Stimulated activated CD4-positive, alpha-beta T cell treated with anti-CD3 and anti-CD28 coated beads, Interleukin-4, amount 100 ng/mL, for 4 hours (primary cell): ENCODE measurements around the gene MEG3.

Experiments
- DNase-seq, 2 experiments: peaks; one replicate each; pipeline ENCODE4 v3.0.0-alpha.2; 2020

The MEG3 gene

GRCh38 chr14:100899884-100900771 lies 74.2 kb downstream of the MEG3 start:
- DNase-seq: no peak

GRCh38 chr14:100900837-100901390 lies 75.0 kb downstream of the MEG3 start:
- DNase-seq: no peak

- no peak for DNase-seq
These were observed 75.7 kb downstream of the MEG3 start for GRCh38 chr14:100901391-100902183.

DNA sequence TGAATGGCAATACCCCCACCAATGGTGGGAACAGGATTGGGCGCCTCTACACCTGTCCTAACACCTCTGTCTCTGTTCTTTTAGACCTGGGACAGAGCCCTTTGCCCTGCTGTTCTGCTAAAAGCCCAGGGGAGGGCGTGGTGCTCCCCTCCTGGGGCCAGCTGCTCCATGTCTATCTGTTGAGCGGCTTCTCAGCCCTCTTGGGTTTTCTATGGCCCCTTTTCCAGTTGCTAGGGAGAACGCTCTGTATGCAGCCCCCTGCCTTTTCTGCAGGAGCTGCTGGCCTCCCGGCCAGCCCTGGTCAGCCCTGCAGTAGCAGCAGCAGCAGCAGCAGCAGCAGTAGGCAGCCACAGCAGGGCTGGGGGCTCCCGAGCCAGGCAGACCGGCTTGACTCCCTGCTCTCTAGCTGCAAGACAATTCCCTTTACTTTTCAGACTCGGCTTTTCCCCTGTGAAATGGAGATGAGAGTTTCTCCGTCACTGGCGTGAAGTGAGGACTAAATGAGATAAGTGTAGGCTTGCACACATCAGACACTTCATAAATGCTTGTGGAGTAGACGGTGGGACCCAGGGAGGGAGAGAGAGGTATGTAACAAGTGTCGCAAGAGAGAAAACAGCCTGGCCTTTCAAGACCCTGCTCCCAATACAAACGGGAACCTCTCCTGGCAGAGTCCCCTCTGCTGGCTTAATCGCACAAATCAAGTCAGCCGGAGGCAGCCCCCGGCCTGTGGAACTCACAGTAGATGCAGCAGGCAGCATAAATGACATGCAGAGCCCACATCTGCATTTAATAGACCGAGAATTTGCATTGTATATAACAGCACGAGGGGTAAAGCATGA lies 76.6 kb downstream of the MEG3 start:
- no peak for DNase-seq

DNA sequence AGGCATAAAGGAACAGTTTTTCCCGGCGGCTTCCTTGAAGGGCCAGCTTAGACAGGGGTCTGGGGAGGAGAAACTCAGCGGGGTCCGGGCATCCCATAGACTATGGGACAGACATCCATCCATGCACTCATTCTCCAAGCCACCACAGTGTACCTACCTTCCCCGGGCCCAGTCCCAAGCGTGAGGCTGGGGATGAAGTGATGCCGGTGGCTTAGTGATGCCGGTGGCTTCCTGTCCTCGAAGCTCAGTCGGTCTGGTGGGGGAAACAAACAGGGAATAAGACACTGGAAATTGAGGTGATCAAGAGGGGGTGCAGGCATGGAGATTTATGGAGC lies 77.2 kb downstream of the MEG3 start:
- no peak for DNase-seq

DNA sequence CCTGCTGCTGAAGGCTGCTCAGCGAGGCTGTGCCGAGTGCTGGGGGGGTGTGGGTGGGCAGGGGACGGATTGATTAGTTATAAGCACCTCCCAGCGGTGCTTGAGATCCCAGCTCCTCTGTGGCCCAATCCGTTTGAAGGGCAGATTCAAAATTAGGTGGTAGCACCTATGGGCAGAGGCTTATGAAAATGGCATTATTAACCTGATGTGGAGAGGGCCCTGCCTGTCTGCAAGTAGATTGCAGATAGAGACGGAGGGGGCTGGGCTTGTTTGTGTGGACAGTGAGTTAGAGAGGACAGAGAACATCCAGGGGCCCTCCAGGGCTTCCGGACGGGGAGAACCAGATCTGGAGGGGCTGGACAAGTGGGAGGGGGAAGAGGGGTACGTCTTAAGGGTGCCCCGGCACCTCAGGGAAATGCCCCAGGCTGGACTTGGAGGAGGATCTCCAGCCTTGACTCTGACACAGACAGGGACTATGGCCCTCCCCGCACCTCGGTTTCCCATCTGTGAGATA lies 77.8 kb downstream of the MEG3 start, which contains the start of gene RTL1:
TSS of gene RTL1 (minus strand) at position 51 of the 514 bp plus-strand sequence. CDS start 18,934 bp downstream, outside the sequence.
- no peak for DNase-seq

GRCh38 chr14:100904307-100905087 lies 78.6 kb downstream of the MEG3 start:
- no peak for DNase-seq

GRCh38 chr14:100905166-100905565 lies 79.2 kb downstream of the MEG3 start:
- DNase-seq: no peak

DNA sequence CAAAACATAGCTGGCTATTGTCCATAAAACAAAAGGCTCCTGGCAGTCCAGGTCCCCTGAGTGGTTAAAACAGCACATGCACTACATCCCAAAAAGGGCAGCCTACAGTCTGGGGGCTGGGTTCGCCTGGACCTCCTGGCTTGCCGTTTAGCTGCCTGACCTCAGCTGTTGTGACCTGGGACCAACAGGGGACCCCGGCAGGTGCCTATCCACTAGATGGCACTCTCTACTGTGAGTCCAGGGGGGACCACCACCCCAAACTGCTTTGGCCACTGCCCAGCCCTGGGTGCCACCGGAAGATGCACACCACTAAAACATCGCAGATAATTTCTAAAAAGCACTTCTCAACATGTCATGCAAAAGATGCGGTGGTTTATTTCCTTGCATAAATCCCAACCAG lies 80.5 kb downstream of the MEG3 start:
- DNase-seq: no peak

- DNase-seq: no peak
These were observed 81.3 kb downstream of the MEG3 start for GRCh38 chr14:100907240-100907639.

- DNase-seq: no peak
These were observed 83.5 kb downstream of the MEG3 start for GRCh38 chr14:100909439-100909838.
